ENCODE data around the gene OXSR1.

GRCh38 chr3:38212141-38212540 is 46.8 kb downstream of the OXSR1 start:
- TF ChIP-seq, protein P1, sequence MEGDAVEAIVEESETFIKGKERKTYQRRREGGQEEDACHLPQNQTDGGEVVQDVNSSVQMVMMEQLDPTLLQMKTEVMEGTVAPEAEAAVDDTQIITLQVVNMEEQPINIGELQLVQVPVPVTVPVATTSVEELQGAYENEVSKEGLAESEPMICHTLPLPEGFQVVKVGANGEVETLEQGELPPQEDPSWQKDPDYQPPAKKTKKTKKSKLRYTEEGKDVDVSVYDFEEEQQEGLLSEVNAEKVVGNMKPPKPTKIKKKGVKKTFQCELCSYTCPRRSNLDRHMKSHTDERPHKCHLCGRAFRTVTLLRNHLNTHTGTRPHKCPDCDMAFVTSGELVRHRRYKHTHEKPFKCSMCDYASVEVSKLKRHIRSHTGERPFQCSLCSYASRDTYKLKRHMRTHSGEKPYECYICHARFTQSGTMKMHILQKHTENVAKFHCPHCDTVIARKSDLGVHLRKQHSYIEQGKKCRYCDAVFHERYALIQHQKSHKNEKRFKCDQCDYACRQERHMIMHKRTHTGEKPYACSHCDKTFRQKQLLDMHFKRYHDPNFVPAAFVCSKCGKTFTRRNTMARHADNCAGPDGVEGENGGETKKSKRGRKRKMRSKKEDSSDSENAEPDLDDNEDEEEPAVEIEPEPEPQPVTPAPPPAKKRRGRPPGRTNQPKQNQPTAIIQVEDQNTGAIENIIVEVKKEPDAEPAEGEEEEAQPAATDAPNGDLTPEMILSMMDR (IDR thresholded peaks at IDR 0.05), result no peak
- TF ChIP-seq POLR2AphosphoS5 (IDR thresholded peaks at IDR 0.05) (no peak), POLR2A (IDR thresholded peaks at IDR 0.05; ENCODE audit: low read depth) (no peak)

All from esophagus muscularis mucosa (tissue), 3 donors.